Gastroesophageal sphincter (tissue), 3 donors: ENCODE data around the gene SCUBE3.

Experiments
- EP300 ChIP-seq: sonication (generic); formaldehyde crosslinking; IDR thresholded peaks from one replicate; pipeline ENCODE4 v1.6.1; 2017; ENCODE audit warnings: antibody characterized with exemption, mild to moderate bottlenecking
- POLR2A ChIP-seq, 2 donors: fragments of 450-650 bp; IDR thresholded peaks; one replicate each; pipeline ENCODE4 v1.6.1; 2017; ENCODE audit warnings: antibody characterized with exemption in 2 of 2, mild to moderate bottlenecking in 2 of 2, moderate library complexity in 1 of 2
- POLR2AphosphoS5 ChIP-seq: sonication (generic); formaldehyde crosslinking; IDR thresholded peaks from one replicate; pipeline ENCODE4 v1.6.1; 2017; ENCODE audit warnings: antibody characterized with exemption
- TF ChIP-seq, protein P1 (sequence below), 4 experiments: fragments of 200-600 bp in 2 of 4; fragments of 450-650 bp in 2 of 4; sonication (generic) in 1 of 4; IDR thresholded peaks; one replicate each; pipeline ENCODE4 v1.5.1; 2017 to 2019; ENCODE audit warnings: antibody characterized with exemption in 4 of 4, mild to moderate bottlenecking in 2 of 4, moderate library complexity in 2 of 4

DNA sequence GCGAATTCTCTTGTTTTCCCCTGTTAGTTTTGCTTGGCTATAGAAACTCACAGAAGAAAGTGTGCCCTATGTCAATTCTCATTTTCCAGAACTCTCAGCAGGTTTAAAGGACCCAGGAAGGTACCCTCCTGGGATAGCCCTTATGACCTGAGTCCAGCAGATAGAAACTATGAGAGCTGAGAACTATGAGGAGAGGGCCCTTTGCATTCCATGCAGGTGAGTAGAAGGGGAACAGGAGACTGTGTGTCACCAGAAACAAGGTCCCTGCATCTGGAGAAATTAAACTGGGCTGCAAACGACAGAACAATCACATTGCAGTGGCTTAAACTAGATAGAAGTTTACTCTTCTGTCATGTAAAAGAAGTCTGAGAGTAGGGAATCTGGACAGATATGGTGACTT, 35.7 kb upstream of the SCUBE3 start:
- TF ChIP-seq POLR2AphosphoS5, result no peak
- no peak for TF ChIP-seq POLR2A (IDR thresholded peaks at IDR 0.05)
- TF ChIP-seq, protein P1, sequence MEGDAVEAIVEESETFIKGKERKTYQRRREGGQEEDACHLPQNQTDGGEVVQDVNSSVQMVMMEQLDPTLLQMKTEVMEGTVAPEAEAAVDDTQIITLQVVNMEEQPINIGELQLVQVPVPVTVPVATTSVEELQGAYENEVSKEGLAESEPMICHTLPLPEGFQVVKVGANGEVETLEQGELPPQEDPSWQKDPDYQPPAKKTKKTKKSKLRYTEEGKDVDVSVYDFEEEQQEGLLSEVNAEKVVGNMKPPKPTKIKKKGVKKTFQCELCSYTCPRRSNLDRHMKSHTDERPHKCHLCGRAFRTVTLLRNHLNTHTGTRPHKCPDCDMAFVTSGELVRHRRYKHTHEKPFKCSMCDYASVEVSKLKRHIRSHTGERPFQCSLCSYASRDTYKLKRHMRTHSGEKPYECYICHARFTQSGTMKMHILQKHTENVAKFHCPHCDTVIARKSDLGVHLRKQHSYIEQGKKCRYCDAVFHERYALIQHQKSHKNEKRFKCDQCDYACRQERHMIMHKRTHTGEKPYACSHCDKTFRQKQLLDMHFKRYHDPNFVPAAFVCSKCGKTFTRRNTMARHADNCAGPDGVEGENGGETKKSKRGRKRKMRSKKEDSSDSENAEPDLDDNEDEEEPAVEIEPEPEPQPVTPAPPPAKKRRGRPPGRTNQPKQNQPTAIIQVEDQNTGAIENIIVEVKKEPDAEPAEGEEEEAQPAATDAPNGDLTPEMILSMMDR (IDR thresholded peaks at IDR 0.05), result no peak
- no peak for TF ChIP-seq EP300
